NCI-H1436 (cell line): ENCODE measurements around the gene GPR45.
A peak's percentile ranks its signal among the peaks of the same experiment; 100 is the strongest.
"Not testable (repeated sequence)": the region's sequence is repeated elsewhere in the genome, so short reads cannot be mapped to it uniquely, and the experiment has no call there.

ENCODE experiments used
- DNase-seq: peaks from one replicate; lab custom pipeline; 2025; lab: John Stamatoyannopoulos, UW

GPR45 gene, protein sequence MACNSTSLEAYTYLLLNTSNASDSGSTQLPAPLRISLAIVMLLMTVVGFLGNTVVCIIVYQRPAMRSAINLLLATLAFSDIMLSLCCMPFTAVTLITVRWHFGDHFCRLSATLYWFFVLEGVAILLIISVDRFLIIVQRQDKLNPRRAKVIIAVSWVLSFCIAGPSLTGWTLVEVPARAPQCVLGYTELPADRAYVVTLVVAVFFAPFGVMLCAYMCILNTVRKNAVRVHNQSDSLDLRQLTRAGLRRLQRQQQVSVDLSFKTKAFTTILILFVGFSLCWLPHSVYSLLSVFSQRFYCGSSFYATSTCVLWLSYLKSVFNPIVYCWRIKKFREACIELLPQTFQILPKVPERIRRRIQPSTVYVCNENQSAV

DNA sequence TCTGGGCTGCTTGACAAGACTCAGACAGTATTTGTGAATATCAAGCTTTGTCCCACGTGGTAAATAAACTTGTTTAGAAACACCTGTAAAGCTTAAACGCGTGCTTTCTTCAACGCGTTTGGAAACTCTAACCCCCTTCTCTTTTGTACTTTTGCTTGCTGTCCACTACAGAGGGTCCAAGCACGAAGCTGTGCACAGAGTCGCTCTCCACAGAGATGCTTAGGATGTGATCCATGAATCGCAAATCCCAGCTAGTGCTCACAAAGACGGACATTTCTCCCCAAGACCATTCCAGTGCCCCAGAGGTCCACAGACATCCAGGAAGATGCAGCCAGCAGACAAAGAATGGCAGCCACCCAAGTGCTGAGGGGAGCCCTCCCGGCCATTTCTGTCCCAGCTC lies at the start of gene GPR45:
Gene GPR45, plus strand, starts transcription at position 301 of the 400 bp plus-strand sequence. CDS start 116 bp downstream, outside the sequence.
- DNase-seq: no peak

DNA sequence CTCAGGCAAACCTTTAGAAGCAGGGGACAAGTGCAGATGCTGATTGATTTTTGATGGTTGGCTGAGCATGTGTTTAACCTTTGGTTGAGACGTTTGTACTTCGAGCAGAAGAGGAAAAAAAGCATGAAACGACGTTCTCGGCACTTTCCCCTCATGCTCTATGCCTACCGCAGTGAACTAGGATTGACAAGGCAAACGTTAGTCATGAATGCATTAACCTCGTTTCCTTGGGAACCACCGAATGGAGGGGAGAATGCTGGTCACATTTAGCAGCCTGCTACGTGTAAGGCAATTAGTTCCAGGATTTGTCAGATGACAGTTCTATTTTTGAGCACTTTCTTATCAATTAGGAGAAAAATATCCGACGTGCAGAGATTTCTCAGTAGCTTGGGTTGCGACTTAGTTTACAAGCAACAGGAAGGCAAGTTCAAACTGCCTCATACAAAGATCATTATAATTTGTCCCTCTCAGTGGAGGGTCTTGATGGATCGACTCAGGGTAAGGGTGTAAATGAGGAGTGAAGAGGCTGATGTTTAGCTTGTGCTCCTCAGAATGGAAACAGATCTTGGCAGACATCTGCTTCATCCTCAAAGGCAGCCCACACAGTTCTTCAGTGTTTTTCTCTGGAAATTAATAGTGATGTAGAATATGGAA lies 47.4 kb upstream of the GPR45 start:
- no peak for DNase-seq

DNA sequence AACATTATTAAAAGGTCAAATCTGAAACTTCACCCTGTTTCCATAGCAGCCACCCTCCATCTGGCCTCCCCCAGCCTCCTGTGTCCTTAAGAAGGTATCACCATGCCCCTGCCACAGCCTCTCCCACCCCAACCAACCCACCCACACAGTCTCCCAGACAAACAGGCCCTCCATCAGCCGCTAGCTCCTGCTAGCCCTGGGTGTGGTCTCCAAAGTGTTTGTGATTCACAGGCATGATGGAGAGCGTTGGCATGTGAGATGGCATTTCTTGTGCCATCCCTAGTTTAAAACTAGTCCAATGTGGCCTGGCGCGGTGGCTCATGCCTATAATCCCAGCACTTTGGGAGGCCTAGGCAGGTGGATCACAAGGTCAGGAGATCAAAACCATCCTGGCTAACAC lies 44.9 kb upstream of the GPR45 start:
- DNase-seq: no peak

DNA sequence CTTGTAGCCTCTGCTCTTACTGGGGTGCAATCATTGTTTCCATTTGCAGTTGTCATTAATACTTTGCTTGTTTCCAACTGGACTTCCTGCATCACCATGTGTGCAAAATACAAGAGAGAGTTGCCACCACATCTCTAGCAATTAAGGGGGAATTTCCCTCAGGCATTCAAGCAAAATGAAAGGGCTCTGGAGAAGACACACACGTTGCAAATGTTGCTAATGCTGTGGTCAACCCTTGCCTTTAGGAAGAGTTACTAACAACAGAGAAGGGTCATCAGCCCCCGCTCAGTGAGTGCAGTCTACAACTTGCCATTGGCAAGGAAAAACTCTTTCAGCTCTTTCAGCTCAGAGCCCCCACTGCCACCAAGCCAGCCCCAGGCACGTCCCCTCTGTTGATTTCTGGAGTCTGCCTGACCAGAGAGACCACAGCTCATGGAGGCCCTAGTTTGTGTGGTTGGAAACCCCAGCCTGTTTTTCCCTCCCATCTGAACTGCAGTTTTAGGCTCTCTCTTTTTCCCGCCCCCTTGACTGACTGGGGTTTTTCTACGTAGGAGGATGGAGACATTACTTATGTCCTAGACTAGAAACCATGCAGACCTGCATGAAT lies 25.9 kb upstream of the GPR45 start:
- DNase-seq: no peak

DNA sequence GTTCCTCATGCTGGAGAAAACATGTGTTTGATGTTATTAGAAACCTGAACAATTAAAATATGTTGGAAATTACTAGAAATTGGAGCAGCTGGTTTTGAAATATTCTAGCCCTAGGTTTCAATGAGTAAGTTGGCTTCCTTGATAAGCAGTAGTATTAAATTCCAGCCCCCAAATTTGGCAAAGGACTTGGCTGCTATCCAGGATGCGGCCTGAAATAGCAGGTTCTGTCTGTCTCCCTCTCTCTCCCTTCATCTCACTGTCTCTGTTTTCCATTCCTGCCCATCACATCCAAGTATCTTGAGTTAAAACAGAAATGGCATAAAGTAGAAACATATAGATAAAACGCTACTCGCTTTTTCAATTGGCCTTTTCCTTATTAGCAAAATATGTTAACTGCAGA lies 20.9 kb upstream of the GPR45 start:
- no peak for DNase-seq

DNA sequence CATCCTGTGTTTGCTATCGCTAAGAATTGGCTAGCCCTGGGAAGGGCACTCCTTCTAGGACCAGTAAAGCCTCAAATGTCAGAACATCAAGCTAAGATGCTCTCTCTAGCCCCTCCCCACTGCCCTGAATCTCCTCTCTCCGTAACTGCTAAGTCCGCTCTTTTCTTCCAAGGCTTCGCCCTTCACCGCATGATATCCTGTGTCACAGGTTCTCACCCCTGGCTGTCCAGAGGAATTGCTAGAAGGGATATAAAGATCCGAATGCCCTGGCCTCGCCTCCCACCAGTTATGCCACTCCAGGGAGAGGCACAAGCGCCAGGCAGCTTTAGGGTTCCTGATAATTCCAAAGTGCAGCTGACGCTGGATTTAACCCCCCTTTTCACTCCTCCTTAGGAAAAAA lies 17.1 kb upstream of the GPR45 start:
- DNase-seq: no peak

DNA sequence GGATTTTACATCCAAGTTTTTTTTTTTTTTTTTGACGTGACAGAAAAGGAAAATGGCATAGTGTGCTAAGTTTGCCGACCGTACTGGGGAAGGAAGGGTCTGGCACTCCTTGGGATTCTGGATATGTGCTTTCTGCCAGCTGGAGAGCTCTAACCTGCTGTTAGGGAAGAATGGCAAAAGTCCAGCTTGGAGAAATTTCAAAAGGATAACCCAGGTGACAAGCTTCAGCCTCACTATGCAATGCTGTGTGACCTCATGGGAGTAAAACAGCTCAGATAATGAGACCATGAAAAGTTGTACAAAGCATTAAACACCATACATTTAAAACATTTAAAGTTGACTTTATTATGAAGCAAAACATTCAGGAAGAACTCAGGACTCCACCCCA lies 10.3 kb upstream of the GPR45 start:
- DNase-seq: no peak

DNA sequence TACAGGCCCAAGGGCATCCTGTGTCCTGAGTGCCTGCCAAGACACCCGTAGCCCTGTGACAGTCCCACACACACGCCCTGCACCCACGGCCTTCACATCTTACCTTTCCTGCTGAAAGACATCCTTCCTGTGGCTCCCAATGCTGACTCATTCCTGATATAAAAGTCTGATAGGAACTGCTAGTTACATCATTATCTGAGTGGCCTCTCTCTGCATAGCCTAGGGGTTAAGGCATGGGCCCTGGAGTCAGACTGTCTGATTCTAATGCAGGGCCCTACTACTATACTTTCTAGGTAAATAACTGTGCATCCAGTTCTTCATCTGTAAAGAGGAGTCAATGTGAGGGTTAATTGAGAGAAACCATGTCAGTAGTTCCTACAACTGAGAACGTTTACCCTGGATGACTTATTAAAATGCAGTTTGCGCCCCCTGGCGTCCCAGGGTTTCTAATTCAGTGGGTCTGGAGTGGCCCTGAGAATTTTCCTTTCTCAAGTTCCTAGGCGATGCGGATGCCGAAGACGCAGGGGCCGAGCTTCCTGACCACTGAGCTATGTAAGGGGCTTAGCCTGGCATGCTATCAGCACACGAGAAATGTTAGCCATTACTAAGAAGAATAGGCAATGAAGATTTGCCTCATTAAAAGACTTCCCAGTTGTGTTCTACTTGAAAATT lies 6.0 kb upstream of the GPR45 start:
- DNase-seq: peak; percentile 41

DNA sequence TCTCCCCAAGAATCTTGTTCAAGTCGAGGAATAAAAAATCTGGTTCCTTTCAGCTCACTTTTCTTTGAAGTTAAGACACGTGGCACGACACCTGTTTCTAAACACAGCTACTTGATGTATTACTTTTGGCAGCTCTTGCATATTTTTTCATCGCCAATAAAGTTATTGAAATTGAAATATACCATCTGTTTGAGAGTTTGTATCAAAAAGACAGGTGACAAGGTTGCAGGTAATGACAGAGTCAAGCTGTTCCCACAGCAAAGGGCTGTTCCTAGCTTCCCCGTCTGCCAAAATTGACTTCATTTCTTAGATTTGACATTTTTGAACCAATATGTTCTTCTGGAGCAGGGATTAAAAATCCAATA lies 5.5 kb upstream of the GPR45 start:
- DNase-seq: no peak

DNA sequence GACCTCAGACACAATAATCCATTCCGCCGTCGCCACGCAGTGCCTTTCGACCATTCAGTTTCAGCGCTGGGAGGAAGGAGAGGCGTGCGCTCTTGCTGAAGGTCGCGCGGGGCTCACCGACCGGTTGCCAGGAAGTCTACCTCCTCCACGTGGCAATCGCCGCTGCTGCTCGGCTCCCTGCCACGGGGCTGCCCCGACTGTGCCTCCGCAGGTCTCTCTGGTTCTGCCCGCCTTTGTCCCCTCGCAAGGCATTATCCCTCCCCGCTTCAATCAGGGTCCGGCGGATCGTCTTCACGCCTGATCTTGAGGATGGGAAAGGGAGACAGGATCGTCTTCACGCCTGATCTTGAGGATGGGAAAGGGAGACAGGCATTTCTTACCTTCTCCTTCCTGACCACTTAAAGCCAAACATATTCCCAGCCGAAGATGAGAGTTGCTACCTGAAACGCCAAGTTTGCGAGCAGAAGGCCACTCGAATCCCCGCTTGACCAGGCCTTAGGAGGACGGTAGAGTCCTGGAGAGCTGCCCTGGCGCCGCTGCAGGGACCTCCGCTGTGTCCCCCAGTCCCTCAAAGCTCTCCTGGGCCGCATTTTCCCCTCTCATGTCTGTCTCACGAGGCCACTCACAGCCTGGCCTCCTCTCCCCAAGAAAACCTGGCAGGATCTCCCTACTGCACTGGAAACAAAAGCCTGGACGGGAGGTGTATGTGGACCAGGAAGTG lies 4.3 kb upstream of the GPR45 start:
- no peak for DNase-seq

DNA sequence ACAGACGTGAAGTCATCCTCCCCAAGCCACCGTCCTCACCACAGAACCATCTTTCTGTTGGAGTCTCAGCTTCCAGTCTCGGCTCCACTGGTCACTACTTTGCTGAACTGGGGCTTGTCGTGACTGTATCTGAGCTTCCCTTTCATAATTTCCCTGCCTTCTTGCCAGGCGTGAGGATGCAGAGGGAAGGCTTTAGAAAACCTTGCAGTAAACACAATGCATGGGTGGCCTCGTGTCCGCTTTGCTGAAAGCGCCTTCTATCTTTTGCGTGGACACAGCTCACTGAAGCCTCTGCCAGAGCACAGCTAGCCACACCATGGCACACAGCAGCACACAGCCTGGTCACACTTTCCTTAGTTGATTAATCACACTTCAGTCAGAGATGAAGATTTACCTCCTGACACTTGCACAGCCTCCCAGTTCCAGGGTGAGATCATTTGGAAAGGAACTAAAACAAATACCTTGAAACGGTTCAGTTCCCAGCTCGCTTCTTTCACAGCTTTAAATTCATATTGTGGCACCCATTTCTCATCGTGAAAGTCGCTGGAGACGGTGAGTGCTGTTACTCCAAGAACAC lies 2.8 kb upstream of the GPR45 start:
- no peak for DNase-seq

DNA sequence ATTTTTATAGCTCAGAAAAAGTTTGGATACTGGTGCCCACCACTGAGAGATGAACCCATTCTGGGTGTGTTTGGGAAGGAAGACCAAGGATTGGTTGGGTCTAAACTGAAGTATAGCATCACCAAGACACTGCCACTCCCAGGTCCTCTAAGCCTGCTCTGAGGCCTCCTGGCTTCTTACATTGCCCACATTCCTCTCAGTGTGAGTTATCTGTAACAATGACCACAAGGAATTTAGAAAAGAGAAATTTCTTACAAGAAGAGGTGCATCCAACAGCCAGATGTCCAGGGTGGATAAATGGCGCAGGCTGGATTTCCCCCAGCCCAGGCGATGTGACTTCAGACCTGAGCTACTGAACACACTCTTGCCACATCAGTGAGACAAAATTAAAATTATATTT lies 1.6 kb upstream of the GPR45 start:
- DNase-seq: no peak

DNA sequence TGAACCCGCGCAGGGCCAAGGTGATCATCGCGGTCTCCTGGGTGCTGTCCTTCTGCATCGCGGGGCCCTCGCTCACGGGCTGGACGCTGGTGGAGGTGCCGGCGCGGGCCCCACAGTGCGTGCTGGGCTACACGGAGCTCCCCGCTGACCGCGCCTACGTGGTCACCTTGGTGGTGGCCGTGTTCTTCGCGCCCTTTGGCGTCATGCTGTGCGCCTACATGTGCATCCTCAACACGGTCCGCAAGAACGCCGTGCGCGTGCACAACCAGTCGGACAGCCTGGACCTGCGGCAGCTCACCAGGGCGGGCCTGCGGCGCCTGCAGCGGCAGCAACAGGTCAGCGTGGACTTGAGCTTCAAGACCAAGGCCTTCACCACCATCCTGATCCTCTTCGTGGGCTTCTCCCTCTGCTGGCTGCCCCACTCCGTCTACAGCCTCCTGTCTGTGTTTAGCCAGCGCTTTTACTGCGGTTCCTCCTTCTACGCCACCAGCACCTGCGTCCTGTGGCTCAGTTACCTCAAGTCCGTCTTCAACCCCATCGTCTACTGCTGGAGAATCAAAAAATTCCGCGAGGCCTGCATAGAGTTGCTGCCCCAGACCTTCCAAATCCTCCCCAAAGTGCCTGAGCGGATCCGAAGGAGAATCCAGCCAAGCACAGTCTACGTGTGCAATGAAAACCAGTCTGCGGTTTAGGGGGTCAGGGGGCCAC lies 897 bp downstream of the GPR45 start:
- DNase-seq: no peak

DNA sequence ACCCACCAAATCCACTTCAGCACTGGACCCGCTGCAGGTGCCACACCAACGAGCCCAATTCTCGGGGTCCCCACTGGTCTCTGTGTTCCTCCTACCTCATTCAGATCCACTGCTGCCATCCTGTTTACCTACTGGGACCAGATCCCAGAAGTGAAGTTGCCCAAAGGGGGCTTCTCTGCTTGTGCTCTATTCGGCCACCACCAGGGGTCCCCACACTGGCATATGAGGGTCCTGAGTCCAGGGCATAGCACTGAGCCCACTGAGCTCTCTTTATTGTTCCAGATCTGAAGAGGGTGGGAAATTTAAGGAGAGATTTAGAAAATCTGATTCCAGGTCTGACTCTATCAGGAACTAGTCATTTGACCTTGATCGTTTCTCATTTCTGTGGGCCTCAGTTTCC lies 2.4 kb downstream of the GPR45 start:
- DNase-seq: no peak

DNA sequence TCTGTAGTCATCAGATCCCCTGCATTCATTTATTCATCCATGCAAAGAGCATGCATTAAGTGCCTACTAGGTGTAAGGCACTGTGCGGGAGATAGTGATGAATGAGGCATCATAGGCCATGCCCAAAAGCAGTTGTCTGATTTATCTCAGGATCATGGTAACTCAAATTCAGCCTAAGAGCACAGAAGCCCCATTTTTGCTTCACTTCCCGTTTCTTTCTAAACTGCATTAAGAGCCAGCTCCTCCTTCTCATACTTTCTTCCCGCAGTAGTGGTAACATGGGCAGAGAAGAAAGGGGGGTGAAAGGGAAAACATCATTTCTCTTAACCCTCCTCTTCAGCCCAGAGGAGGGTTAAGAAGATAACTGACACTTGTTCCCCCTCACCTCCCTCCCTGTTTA lies 2.9 kb downstream of the GPR45 start:
- DNase-seq: no peak

DNA sequence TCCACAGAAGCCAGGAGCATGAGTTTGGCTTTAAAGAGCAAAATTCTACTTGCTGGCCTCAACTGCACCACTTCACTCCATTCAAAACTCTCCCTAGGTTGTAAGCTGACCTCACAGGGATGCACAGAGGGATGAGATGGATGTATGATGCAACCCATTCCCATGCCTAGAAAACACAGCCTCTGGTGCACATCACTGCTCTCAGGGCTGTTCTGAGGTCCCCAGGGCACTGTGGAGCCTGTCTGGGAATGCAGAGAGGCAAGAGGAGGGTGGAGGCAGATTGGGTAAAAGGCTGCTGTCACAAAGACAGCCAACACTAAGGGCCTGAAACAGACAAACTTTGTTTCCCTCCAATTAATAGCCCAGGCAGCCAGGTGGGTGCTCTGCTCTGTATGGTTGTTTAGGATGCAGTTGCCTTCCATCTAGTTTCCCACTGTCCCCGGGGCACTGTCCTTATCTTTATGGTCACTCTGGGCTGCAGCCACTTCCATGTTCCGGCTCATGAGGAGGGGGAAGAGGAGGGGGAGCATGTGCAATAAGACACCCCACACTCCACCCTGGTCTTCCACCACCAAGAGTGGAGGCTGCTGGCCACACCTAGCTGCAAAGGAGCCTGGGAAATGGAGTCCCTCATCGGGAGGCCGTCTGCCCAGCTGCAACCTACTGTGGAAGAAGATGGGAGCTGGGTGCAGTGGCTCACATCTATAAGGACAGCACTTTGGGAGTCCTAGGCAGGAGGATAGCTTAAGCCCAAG lies 7.0 kb downstream of the GPR45 start:
- DNase-seq: no peak

DNA sequence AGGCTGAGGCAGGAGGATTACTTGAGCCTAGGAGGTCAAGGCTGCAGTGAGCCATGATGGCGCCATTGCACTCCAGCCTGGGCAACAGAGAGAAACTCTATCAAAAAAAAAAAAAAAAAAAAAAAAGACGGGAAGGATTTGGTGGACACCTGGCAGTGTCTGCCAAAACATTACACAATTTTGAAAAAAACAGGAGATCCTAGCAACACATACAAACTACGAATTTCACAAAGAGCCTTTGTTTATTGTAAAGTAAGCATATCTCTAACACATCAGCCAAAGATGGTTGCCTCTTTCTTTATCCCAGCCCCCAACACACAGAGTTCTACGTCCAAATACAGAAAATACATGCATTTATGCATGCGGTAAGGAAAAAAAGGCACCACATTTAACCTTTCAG lies 7.6 kb downstream of the GPR45 start:
- DNase-seq: no peak

DNA sequence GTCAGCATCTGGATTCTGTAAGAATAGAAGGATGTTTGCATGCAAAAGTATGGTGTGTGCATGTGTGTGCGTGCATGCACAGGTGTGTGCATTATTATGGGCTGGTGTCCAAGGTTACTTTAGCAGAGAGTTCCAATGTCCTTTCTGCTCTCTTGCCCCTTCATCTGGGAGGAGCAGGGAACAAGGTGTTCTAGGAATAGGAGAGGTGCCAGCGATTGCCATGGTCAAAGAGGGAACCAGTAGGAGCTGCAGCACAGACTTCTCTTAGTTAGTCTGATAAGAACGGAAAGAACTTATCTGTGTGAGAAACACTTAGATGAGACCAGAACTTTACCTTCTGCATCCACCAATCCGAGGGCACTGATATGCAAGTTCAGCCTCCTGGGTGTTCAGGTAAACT lies 8.3 kb downstream of the GPR45 start:
- DNase-seq: no peak

DNA sequence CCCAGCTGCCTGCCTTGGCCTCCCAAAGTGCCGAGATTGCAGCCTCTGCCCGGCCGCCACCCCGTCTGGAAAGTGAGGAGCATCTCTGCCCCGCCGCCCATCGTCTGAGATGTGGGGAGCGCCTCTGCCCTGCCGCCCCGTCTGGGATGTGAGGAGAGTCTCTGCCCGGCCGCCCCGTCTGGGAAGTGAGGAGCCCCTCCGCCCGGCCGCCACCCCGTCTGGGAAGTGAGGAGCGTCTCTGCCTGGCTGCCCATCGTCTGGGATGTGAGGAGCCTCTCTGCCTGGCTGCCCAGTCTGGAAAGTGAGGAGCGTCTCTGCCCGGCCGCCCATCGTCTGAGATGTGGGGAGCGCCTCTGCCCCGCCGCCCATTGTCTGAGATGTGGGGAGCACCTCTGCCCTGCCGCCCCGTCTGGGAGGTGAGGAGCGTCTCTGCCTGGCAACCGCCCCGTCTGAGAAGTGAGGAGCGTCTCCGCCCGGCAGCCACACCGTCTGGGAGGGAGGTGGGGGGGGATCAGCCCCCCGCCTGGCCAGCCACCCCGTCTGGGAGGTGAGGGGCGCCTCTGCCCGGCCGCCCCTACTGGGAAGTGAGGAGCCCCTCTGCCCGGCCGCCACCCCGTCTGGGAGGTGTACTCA lies 9.6 kb downstream of the GPR45 start:
- not testable (repeated sequence) for DNase-seq

DNA sequence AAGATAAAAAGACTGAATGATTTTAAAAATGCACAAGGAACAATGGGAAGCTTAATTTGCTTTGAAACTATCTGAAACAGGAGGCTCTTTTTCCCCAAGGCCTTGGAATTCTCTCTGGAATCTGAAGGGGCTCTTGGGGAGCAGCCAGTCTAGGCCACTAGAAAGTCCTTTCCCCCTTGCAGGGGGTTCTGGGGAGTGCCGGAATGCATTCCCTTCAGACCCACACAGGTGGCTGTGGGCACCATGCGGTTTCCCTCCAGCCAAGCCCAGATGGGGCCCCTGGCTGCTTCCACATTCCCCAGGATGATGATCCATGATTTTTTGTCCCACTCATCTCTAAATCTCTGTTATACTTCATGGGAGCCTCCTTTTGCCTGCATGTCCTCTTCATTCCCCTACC lies 10.7 kb downstream of the GPR45 start:
- no peak for DNase-seq
